GM23338 (cell line): Measurements from ENCODE around the gene EEIG2. TPM values are rescaled to one million over a fixed set of nuclear protein-coding genes. Genes with fewer than 3 reads are reported as not detected.

Experiments
- CTCF ChIP-seq, 2 experiments: fragments of 200-600 bp in 1 of 2; sonication (generic) in 1 of 2; conservative IDR thresholded peaks; 2 replicates each; pipeline versions ENCODE4 v1.5.1 to v1.6.1; 2016 to 2017; ENCODE audit warnings: antibody characterized with exemption in 2 of 2, low read depth in 2 of 2, mild to moderate bottlenecking in 2 of 2, moderate library complexity in 1 of 2
- EZH2 ChIP-seq: fragments of 200-600 bp; sonication (generic); IDR thresholded peaks from one replicate; pipeline ENCODE4 v1.8.0; 2017; ENCODE audit warnings: antibody characterized with exemption, mild to moderate bottlenecking, low read depth; ENCODE audit not compliant: unreplicated experiment
- NANOG ChIP-seq: IDR thresholded peaks from 2 replicates; pipeline ENCODE4 v1.6.1; 2016; ENCODE audit warnings: antibody characterized with exemption, borderline replicate concordance
- POLR2AphosphoS5 ChIP-seq: IDR thresholded peaks from 2 replicates; pipeline ENCODE4 v1.6.1; 2016; ENCODE audit warnings: antibody characterized with exemption, low read depth
- REST ChIP-seq: IDR thresholded peaks from one replicate; pipeline ENCODE4 v1.6.1; 2018; ENCODE audit warnings: antibody characterized with exemption; ENCODE audit not compliant: unreplicated experiment
- STAT1 ChIP-seq: IDR thresholded peaks from one replicate; pipeline ENCODE4 v1.6.1; 2016; ENCODE audit warnings: antibody characterized with exemption; ENCODE audit not compliant: unreplicated experiment
- ZNF114 ChIP-seq: fragments of 250-450 bp; sonication (Bioruptor Pico); IDR thresholded peaks from 2 replicates; pipeline ENCODE4 v1.5.0; 2020; ENCODE audit warnings: mild to moderate bottlenecking, moderate library complexity
- ZNF331 ChIP-seq: fragments of 250-450 bp; sonication (Bioruptor Pico); IDR thresholded peaks from 2 replicates; pipeline ENCODE4 v1.5.0; 2020; ENCODE audit warnings: low read depth, mild to moderate bottlenecking, moderate library complexity
- ZNF462 ChIP-seq: fragments of 250-450 bp; sonication (Bioruptor Pico); IDR thresholded peaks from 2 replicates; pipeline ENCODE4 v1.5.0; 2020; ENCODE audit warnings: mild to moderate bottlenecking, moderate library complexity
- polyA plus RNA-seq: library from polyadenylated mRNA; unstranded; fragments of >200 nt; fragmentation: Nextera tagmentation; extraction: Ambion mirVana; gene quantifications from 2 replicates; pipeline ENCODE4 v1.2.1, GENCODE V29; 2016
- total RNA-seq: library from RNA; depleted of rRNA; stranded (reverse); fragments of >200 nt; shearing (Covaris generic); gene quantifications from 2 replicates; pipeline ENCODE4 v1.2.3, GENCODE V29; 2014

The EEIG2 gene
- total and polyA plus RNA-seq, 2 experiments from 2014 or later, result 7.9 to 44.5 TPM

GRCh38 chr1:108584428-108584856 lies 24.5 kb downstream of the EEIG2 start (continued):
- TF ChIP-seq ZNF462 (CRISPR knock-in tag), result no peak
- TF ChIP-seq CTCF (conservative IDR thresholded peaks at IDR 0.05; ENCODE audit: low read depth in 2 of 2), result no peak
- TF ChIP-seq POLR2AphosphoS5, result no peak
- TF ChIP-seq ZNF331 (CRISPR knock-in tag), result no peak
- TF ChIP-seq ZNF114 (CRISPR knock-in tag), result no peak
- no peak for TF ChIP-seq STAT1
- no peak for TF ChIP-seq EZH2
- no peak for TF ChIP-seq NANOG
- no peak for TF ChIP-seq REST
